PFSK-1 (cell line): ENCODE results near the gene ARHGEF3.

Experiments used
- FOXP2 ChIP-seq: optimal IDR thresholded peaks from 2 replicates; pipeline ENCODE3; 2011; ENCODE audit warnings: borderline replicate concordance, control low read depth, inconsistent platforms; ENCODE audit not compliant: insufficient read depth; ENCODE audit errors: extremely low read length, extremely low read depth
- POLR2AphosphoS5 ChIP-seq: IDR thresholded peaks from 2 replicates; pipeline ENCODE4 v1.6.1; 2012; ENCODE audit warnings: low read depth, mild to moderate bottlenecking, control low read depth, low read length, moderate library complexity
- SIN3A ChIP-seq: IDR thresholded peaks from 2 replicates; pipeline ENCODE4 v1.6.1; 2012; ENCODE audit warnings: mild to moderate bottlenecking, low read length, moderate library complexity, borderline replicate concordance; ENCODE audit not compliant: insufficient read depth
- TAF1 ChIP-seq: IDR thresholded peaks from 2 replicates; pipeline ENCODE4 v1.6.1; 2012; ENCODE audit warnings: low read length, control low read depth, borderline replicate concordance; ENCODE audit not compliant: insufficient read depth
- TF ChIP-seq, protein P1 (sequence below), 2 experiments: IDR thresholded peaks; 2 replicates each; pipeline versions ENCODE4 v1.6.1 to v1.8.0; 2011 to 2012; ENCODE audit warnings: low read depth in 2 of 2, low read length in 2 of 2, control low read depth in 1 of 2, inconsistent platforms in 1 of 2, mild to moderate bottlenecking in 1 of 2, moderate library complexity in 1 of 2; ENCODE audit not compliant: insufficient read depth in 1 of 2

The ARHGEF3 gene

DNA sequence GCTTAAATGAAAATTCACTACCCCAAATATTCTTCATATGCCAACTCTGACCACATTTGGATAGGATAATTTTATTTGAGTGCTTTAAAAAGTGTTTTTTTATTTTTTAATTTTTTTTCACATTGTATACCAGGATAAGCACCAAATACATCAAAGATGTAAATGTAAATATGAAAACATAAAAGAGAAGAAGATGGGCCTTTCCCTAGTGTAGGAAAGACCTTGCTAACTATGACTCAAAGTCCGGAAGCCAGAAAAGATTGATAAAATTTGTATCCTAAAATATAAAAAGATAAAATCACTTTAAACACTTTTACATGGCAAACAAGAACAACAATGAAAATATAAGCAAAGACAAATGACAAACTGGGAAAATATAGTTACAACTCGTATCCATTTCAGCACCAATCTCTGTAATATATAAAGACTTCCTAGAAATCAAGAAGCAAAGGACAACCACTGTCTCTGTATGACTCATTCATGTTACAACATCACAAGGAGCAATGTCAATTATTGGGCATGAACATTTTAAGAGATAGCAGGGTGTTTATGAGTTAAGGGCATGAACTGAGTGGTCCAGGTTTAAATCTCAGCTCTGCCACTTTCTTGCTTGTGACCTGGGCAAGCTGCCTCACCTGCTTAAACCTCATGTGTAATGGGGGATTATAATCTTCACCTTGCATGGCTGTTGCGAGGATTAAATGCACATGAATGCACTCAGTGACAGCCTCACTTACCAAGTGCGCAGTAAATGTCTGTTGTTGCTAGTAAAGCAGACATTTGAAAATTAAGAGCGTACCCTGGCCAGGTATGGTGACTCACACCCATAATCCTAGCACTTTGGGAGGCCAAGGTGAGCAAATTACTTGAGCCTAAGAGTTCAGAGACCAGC is 25.3 kb upstream of the ARHGEF3 start:
- no peak for TF ChIP-seq FOXP2
- TF ChIP-seq POLR2AphosphoS5 = no peak
- TF ChIP-seq, protein P1, sequence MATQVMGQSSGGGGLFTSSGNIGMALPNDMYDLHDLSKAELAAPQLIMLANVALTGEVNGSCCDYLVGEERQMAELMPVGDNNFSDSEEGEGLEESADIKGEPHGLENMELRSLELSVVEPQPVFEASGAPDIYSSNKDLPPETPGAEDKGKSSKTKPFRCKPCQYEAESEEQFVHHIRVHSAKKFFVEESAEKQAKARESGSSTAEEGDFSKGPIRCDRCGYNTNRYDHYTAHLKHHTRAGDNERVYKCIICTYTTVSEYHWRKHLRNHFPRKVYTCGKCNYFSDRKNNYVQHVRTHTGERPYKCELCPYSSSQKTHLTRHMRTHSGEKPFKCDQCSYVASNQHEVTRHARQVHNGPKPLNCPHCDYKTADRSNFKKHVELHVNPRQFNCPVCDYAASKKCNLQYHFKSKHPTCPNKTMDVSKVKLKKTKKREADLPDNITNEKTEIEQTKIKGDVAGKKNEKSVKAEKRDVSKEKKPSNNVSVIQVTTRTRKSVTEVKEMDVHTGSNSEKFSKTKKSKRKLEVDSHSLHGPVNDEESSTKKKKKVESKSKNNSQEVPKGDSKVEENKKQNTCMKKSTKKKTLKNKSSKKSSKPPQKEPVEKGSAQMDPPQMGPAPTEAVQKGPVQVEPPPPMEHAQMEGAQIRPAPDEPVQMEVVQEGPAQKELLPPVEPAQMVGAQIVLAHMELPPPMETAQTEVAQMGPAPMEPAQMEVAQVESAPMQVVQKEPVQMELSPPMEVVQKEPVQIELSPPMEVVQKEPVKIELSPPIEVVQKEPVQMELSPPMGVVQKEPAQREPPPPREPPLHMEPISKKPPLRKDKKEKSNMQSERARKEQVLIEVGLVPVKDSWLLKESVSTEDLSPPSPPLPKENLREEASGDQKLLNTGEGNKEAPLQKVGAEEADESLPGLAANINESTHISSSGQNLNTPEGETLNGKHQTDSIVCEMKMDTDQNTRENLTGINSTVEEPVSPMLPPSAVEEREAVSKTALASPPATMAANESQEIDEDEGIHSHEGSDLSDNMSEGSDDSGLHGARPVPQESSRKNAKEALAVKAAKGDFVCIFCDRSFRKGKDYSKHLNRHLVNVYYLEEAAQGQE (IDR thresholded peaks at IDR 0.05; ENCODE audit: insufficient read depth in 1 of 2, low read depth in 2 of 2, low read length in 2 of 2) = no peak
- TF ChIP-seq SIN3A = no peak

DNA sequence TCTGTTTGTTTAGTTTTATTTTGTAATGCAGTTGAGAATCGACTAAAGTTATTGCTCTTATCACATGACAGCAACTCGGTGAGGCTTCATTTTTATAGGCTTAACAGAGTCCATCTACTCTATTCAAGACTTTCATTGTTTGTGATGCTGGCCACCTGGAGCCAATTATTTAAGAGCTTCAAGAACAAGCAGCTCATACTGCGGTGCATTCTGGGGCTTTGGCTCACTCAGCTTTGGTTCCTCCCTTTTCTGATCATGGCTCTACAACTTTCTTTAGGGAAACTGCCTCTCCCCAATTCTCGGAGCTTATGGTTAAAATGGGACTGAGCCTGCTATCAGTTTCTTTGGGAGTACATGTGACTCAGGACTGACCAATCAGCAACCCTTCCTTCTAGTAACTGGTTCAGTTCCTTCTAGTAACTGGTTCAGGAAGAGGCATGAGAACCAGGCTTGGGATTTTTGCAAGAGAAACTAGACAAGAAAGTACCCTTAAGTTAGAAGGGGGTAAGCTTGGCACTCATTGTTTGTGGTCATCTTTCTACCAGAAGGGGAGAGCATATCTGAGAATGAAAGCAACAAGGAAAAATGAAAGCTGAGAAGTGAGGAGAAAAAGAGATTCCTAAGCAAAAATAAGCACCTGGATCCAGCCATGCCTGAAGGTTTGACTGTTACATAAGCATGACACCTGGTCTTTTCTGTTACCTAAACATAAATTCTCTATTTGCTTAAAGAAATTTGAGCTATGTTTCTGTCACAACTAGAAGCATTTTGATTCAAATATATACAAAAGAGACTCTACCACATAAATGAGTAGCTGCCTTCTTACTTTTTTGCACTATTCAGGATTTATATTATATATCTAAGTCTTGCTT is 24.1 kb upstream of the ARHGEF3 start:
- TF ChIP-seq FOXP2 = no peak
- no peak for TF ChIP-seq SIN3A
- no peak for TF ChIP-seq POLR2AphosphoS5
- TF ChIP-seq, protein P1 (IDR thresholded peaks at IDR 0.05; ENCODE audit: insufficient read depth in 1 of 2, low read depth in 2 of 2, low read length in 2 of 2) = no peak
- no peak for TF ChIP-seq TAF1

DNA sequence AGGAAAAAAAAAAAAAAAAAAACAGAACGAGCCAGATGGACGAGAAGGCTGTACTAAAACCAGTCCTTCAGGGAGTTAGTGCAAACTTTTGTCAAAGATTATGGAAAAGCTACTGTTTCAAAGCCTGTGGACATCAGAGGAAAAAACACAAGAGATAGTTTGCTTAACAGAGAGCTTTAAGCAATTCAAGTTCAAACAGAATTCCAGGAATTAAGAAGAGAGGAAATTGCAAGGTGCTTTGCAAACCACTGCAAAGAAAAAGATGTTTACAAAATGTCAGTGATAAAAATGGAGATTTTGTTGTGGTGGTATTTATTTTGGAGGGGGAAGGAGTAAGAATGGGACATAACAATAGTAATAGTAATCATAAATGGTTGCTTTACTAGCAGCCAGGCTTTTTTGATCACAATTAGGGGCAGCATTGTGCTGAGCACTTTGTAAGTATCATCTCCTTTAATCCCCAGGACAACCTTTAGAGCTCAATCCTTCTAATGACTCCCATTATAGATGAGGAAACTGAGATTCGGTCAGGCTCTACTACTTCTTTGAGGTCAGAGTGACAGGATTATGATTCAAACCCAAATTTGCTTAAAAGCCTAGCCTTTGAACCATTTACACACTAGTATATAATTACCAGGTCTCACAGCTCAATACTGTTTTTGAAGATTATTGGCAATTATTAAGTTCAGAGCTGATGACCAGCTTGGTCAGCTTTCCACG is 22.4 kb upstream of the ARHGEF3 start:
- TF ChIP-seq FOXP2 = no peak
- no peak for TF ChIP-seq SIN3A
- no peak for TF ChIP-seq TAF1
- TF ChIP-seq, protein P1 (IDR thresholded peaks at IDR 0.05; ENCODE audit: insufficient read depth in 1 of 2, low read depth in 2 of 2, low read length in 2 of 2) = no peak
- TF ChIP-seq POLR2AphosphoS5 = no peak

DNA sequence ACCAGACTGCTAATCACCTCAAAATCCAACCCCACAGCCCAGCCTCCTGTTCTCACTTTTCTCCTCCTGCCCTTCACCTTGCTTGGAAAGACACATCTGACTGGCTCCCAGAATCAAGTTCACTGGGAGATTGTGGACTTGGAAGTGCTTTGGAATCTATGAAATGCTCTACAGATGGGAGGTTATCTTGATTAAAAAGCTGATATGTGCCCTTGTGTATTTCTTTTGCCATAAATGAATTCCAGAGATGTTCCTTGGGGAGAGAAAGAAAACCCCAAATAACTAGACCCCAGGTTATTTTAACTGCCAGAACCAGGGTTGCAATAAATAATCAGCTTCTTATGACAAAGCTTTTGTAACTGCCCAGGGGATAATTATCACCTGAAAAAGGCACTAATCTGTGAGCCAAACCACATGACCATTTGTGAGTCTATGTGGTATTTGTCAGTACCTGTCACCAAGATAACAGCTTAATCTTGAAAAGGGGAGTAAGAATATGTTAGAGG is 21.7 kb upstream of the ARHGEF3 start:
- TF ChIP-seq POLR2AphosphoS5 (no peak), FOXP2 (no peak), TAF1 (no peak), SIN3A (no peak)
- TF ChIP-seq, protein P1 (IDR thresholded peaks at IDR 0.05; ENCODE audit: insufficient read depth in 1 of 2, low read depth in 2 of 2, low read length in 2 of 2) = no peak
